ENCODE results near the gene ATP11B.

ATP11B gene

DNA sequence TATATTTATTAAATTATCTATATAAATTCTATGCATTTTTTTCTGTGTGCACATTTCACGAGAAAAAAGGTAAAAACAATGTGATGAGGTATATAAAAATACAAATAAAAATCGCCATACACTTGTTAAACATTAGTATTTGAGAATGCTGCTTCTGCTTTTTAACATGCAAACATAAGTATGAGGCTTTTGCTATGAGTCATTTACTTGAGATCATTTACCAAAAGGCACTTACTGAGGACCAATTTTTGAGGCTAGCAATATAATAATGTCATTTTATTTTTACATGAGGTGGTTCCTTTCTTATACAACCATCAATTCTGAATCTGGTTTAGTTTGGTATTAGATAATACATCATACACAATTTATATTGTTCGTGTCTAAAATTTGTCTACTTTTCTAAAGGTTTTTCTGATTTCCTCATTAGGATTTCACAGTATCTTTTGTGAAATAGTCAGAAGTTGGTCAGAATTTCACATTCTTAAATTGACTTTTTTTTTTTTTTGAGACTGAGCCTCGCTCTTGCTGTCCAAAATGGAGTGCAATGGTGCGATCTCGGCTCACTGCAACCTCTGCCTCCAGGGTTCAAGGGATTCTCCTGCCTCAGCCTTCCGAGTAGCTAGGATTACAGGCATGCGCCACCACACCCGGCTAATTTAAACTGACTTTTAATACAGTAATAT is 161.4 kb downstream of the ATP11B start:
- DNase-seq (ENCODE audit: low spot score) = peak; percentile 13

DNA sequence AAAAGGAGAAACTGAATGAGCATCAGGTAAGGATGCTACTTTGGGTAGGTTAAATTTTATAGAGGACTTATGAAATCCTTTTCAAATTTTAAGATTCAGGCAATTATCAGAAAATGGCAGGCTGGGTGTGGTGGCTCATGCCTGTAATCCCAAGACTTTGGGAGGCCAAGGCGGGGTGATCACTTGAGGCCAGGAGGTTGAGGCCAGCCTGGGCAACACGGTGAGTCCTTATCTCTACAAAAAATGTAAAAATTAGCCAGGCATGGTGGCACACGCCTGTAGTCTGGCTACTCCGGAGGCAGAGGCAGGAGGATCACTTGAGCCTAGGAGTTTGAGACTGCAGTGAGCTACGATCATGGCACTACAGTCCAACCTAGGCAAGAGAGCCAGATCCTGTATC is 163.9 kb downstream of the ATP11B start:
- no peak for DNase-seq (ENCODE audit: low spot score)

GRCh38 chr3:182957676-182958266 is 164.5 kb downstream of the ATP11B start:
- DNase-seq (ENCODE audit: low spot score) = no peak

GRCh38 chr3:182959474-182960350 is 166.4 kb downstream of the ATP11B start:
- no peak for DNase-seq (ENCODE audit: low spot score)

DNA sequence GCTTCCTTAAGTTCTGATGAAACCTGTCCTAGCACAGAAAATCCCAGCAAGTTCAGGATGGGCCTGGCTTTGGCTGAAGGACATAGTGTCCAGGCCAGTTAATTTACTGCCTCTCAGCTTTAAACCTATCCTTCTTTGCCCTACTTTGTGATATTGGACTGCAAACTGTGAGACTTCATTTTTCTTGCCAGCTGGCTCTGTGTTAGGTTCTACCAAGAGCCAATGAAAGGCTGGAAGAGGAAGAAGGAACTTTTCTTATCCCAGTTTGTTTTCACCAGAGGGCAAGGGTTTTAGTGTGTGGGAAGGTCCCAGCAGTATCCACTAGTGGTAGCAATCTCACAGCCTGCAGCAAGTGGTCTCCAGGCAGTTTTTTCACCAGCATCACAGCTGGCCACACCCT is 168.9 kb downstream of the ATP11B start:
- DNase-seq (ENCODE audit: low spot score) = no peak

DNA sequence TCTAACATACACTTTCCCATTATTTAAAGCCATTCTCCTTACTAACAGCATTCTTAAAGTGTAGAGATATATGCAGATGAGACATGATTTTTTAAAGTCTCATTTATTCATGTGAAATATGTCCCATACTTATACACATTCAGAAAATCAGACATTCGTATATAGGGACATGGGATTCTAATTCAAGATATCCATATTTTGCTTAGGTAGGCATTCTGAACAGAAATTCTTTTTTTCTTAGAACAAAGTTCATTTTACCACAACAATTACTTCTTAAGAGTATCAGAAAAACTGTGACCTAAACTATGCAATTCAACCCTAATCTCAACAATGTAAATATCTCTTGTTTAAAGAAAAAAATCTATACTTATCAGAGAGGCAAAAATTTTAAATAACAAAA is 170.9 kb downstream of the ATP11B start:
- DNase-seq (ENCODE audit: low spot score) = no peak

GRCh38 chr3:182965861-182966366 is 172.6 kb downstream of the ATP11B start:
- no peak for DNase-seq (ENCODE audit: low spot score)

- no peak for DNase-seq (ENCODE audit: low spot score)
These were observed 174.2 kb downstream of the ATP11B start for GRCh38 chr3:182967218-182968204.

GRCh38 chr3:182969277-182969676 is 176.0 kb downstream of the ATP11B start:
- DNase-seq (ENCODE audit: low spot score) = no peak

- no peak for DNase-seq (ENCODE audit: low spot score)
These were observed 176.5 kb downstream of the ATP11B start for GRCh38 chr3:182969853-182970252.

- DNase-seq (ENCODE audit: low spot score) = no peak
These were observed 177.6 kb downstream of the ATP11B start for GRCh38 chr3:182970811-182971418.
